OCI-LY3 (cell line): ENCODE results near the gene SMCHD1.

ENCODE experiments used
- CTCF ChIP-seq: fragments of 200-600, 300-600 bp; sonication (generic); IDR thresholded peaks from 2 replicates; pipeline ENCODE4 v1.5.1; 2014; ENCODE audit warnings: antibody characterized with exemption, low read length, low read depth
- EZH2phosphoT487 ChIP-seq: fragments of 200-600 bp; shearing (Covaris generic); IDR thresholded peaks from 2 replicates; pipeline ENCODE4 v1.6.1; 2018; ENCODE audit warnings: antibody characterized with exemption, mixed run types, low read depth

GRCh38 chr18:2697184-2697583 is 41.7 kb downstream of the SMCHD1 start:
- TF ChIP-seq CTCF (no peak), EZH2phosphoT487 (no peak)
